Measurements from ENCODE around the gene SNCA. TPM values are rescaled to one million over a fixed set of nuclear protein-coding genes. Genes with fewer than 3 reads are reported as not detected.

The SNCA gene
- total and polyA plus RNA-seq, 12 donors, result 1.5 to 28.6 (median 4.7) TPM; not detected in 1

GRCh38 chr4:89719536-89720090 lies 117.3 kb downstream of the SNCA start:
- no peak for DNase-seq
- Histone ChIP-seq H3K27me3 (no peaks in the 10 kb centered on the region), H3K9me3 (replicated peaks in 1 of 3) (no peaks in the 10 kb centered on the region), H3K36me3 (replicated peaks in 1 of 2) (no peaks in the 10 kb centered on the region), H3K4me3 (no peak overlapping the region), H3K4me1 (replicated peaks in 1 of 2) (no peaks in the 10 kb centered on the region), H3K27ac (no peak overlapping the region)
- intact Hi-C loops (cut with DNase I), result no loop called here
- no peak for TF ChIP-seq CTCF (IDR thresholded peaks at IDR 0.05)
- TF ChIP-seq POLR2A (IDR thresholded peaks at IDR 0.05), result no peak
- WGBS, 4 donors, result 90 to 94% (median 92%) methylated on average over 7 of the region's 7 CpGs

GRCh38 chr4:89716893-89717292 lies 120.1 kb downstream of the SNCA start:
- no peak for DNase-seq
- TF ChIP-seq POLR2A (IDR thresholded peaks at IDR 0.05) (no peak), CTCF (IDR thresholded peaks at IDR 0.05) (no peak)
- intact Hi-C loops (cut with DNase I), result no loop called here
- WGBS, 4 donors, result 73 to 89% (median 83%) methylated on average over 6 of the region's 6 CpGs
- Histone ChIP-seq H3K27me3 (no peaks in the 10 kb centered on the region), H3K27ac (no peak overlapping the region), H3K9me3 (replicated peaks in 1 of 3) (no peaks in the 10 kb centered on the region), H3K4me3 (no peak overlapping the region), H3K4me1 (replicated peaks in 1 of 2) (no peaks in the 10 kb centered on the region), H3K36me3 (replicated peaks in 1 of 2) (no peaks in the 10 kb centered on the region)

- DNase-seq, result no peak
- H3K4me1 ChIP-seq (replicated peaks in 1 of 2), result no peaks in the 10 kb centered on the region
- 95 to 100% (median 98%) methylated on average over 1 of the region's 1 CpG for WGBS, 4 donors
- no peak overlapping the region for H3K4me3 ChIP-seq
- no peaks in the 10 kb centered on the region for H3K27me3 ChIP-seq
- H3K36me3 ChIP-seq (replicated peaks in 1 of 2), result no peaks in the 10 kb centered on the region
- H3K9me3 ChIP-seq (replicated peaks in 1 of 3), result no peaks in the 10 kb centered on the region
- no peak for TF ChIP-seq POLR2A (IDR thresholded peaks at IDR 0.05)
- no peak for TF ChIP-seq CTCF (IDR thresholded peaks at IDR 0.05)
- H3K27ac ChIP-seq, result no peak overlapping the region
- intact Hi-C loops (cut with DNase I), result no loop called here
These were observed 121.3 kb downstream of the SNCA start for GRCh38 chr4:89715631-89716030.

- no peak for DNase-seq
- H3K4me1 ChIP-seq (replicated peaks in 1 of 2), result no peaks in the 10 kb centered on the region
- no peak overlapping the region for H3K27ac ChIP-seq
- H3K36me3 ChIP-seq (replicated peaks in 1 of 2), result no peaks in the 10 kb centered on the region
- no peaks in the 10 kb centered on the region for H3K27me3 ChIP-seq
- WGBS, 4 donors, result 90 to 93% (median 91%) methylated on average over 4 of the region's 4 CpGs
- TF ChIP-seq POLR2A (IDR thresholded peaks at IDR 0.05) (no peak), CTCF (IDR thresholded peaks at IDR 0.05) (no peak)
- no peaks in the 10 kb centered on the region for H3K9me3 ChIP-seq (replicated peaks in 1 of 3)
- intact Hi-C loops (cut with DNase I), result no loop called here
- H3K4me3 ChIP-seq, result no peak overlapping the region
These were observed 124.1 kb downstream of the SNCA start for GRCh38 chr4:89712827-89713226.
